ACC112 (cell line): ENCODE results near the gene STUM.
A peak's percentile ranks its signal among the peaks of the same experiment; 100 is the strongest.

Experiments
- H2AFZ ChIP-seq: fragments of 200-600 bp; sonication (generic); one replicate; pipeline ENCODE4 v1.6.0; 2017; ENCODE audit warnings: antibody characterized with exemption, low read length; ENCODE audit not compliant: unreplicated experiment
- H3K27ac ChIP-seq: fragments of 200-600 bp; sonication (generic); 2 replicates; pipeline ENCODE4 v1.5.1; 2014; ENCODE audit warnings: low read depth, mild to moderate bottlenecking, antibody characterized with exemption, low read length, moderate library complexity
- H3K27me3 ChIP-seq: fragments of 200-600 bp; sonication (generic); 2 replicates; pipeline ENCODE4 v1.6.1; 2014; ENCODE audit warnings: mild to moderate bottlenecking, antibody characterized with exemption, low read length, moderate library complexity, mixed read lengths; ENCODE audit not compliant: insufficient read depth
- H3K36me3 ChIP-seq: fragments of 200-600 bp; sonication (generic); 2 replicates; pipeline ENCODE4 v1.6.1; 2016; ENCODE audit warnings: mild to moderate bottlenecking, antibody characterized with exemption, low read length, moderate library complexity, mixed read lengths; ENCODE audit not compliant: insufficient read depth
- H3K4me1 ChIP-seq: fragments of 200-600 bp; sonication (generic); one replicate; pipeline ENCODE4 v1.6.1; 2016; ENCODE audit warnings: low read length, mixed read lengths; ENCODE audit not compliant: insufficient read depth, unreplicated experiment, control insufficient read depth
- H3K4me3 ChIP-seq: fragments of 200-600 bp; sonication (generic); 2 replicates; pipeline ENCODE4 v1.5.1; 2014; ENCODE audit warnings: mild to moderate bottlenecking, low read depth, low read length
- H3K79me2 ChIP-seq: fragments of 200-600 bp; sonication (generic); one replicate; pipeline ENCODE4 v1.6.0; 2016; ENCODE audit warnings: low read length; ENCODE audit not compliant: control insufficient read depth, unreplicated experiment, insufficient read depth

The STUM gene

DNA sequence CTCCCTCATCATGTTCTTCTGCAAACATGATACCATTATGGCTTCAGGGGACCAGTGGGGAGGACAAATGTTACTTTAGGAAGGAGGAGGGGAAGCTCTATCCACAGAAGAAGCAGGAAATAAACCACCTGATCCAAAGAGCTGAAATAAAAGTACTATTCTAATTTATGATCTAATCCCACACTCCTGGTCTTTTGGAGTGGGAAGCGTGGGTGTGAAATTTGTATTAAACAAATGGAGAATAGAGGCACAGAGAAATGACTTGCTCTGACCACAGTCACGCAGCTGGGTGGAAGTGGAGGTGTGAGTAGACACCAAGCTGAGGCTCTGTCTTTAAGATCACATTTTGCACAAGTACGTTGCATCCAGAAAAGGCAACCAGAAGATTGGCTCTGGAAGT lies 14.5 kb upstream of the STUM start:
- peaks cover 79% of the 10 kb centered on the region for H3K27me3 ChIP-seq
- no peak overlapping the region for H3K27ac ChIP-seq
- H3K79me2 ChIP-seq, result no peaks in the 10 kb centered on the region
- no peaks in the 10 kb centered on the region for H3K4me1 ChIP-seq
- H2AFZ ChIP-seq, result no peak overlapping the region
- H3K4me3 ChIP-seq, result no peak overlapping the region
- H3K36me3 ChIP-seq, result no peaks in the 10 kb centered on the region

DNA sequence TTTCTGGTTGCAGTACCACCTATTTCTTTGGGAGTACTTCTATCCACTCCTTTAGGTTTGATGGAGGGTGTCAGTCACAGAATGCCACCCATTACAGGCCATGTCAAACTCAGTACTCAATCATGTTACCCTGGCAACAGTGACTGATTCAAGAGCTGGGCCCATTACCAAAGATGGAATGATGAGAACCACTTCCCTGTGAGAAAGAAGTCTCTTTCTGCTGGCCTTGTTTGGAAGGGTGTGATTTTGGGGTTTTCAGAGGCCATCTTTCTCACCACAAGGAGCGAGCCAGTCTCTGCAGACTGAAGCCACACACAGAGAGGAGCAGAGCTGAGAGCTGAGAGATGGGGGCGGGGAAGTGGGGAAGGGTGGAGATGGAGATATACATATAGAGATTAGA lies 13.9 kb upstream of the STUM start:
- no peaks in the 10 kb centered on the region for H3K4me1 ChIP-seq

GRCh38 chr1:226535666-226536065 lies 12.9 kb upstream of the STUM start:
- Histone ChIP-seq H3K79me2 (no peaks in the 10 kb centered on the region), H3K27me3 (peaks cover 73% of the 10 kb centered on the region), H3K4me3 (no peak overlapping the region), H3K4me1 (no peaks in the 10 kb centered on the region), H3K27ac (no peak overlapping the region), H2AFZ (no peak overlapping the region), H3K36me3 (no peaks in the 10 kb centered on the region)

More for the DNA sequence above, 13.9 kb upstream of the STUM start:
- Histone ChIP-seq H3K27ac (no peak overlapping the region), H3K36me3 (no peaks in the 10 kb centered on the region), H3K4me3 (no peak overlapping the region), H2AFZ (no peak overlapping the region), H3K27me3 (peaks cover 79% of the 10 kb centered on the region), H3K79me2 (no peaks in the 10 kb centered on the region)

- Histone ChIP-seq H3K4me1 (no peaks in the 10 kb centered on the region), H3K4me3 (no peak overlapping the region), H3K79me2 (no peaks in the 10 kb centered on the region), H3K36me3 (no peaks in the 10 kb centered on the region), H3K27me3 (peaks cover 56% of the 10 kb centered on the region), H3K27ac (no peak overlapping the region), H2AFZ (no peak overlapping the region)
These were observed 7.3 kb upstream of the STUM start for GRCh38 chr1:226541231-226541630.

- Histone ChIP-seq H3K27me3 (peaks cover 62% of the 10 kb centered on the region), H3K27ac (no peak overlapping the region)
These were observed 6.6 kb upstream of the STUM start for GRCh38 chr1:226541631-226542622.

GRCh38 chr1:226542623-226543103 lies 5.9 kb upstream of the STUM start:
- Histone ChIP-seq H3K4me3 (no peak overlapping the region), H3K4me1 (no peaks in the 10 kb centered on the region), H3K27me3 (peaks cover 58% of the 10 kb centered on the region), H3K27ac (no peak overlapping the region), H2AFZ (no peak overlapping the region), H3K36me3 (no peaks in the 10 kb centered on the region), H3K79me2 (no peaks in the 10 kb centered on the region)

More at GRCh38 chr1:226541631-226542622, 6.6 kb upstream of the STUM start:
- H2AFZ ChIP-seq, result no peak overlapping the region
- H3K79me2 ChIP-seq, result no peaks in the 10 kb centered on the region
- H3K36me3 ChIP-seq, result no peaks in the 10 kb centered on the region
- H3K4me3 ChIP-seq, result no peak overlapping the region
- H3K4me1 ChIP-seq, result no peaks in the 10 kb centered on the region

DNA sequence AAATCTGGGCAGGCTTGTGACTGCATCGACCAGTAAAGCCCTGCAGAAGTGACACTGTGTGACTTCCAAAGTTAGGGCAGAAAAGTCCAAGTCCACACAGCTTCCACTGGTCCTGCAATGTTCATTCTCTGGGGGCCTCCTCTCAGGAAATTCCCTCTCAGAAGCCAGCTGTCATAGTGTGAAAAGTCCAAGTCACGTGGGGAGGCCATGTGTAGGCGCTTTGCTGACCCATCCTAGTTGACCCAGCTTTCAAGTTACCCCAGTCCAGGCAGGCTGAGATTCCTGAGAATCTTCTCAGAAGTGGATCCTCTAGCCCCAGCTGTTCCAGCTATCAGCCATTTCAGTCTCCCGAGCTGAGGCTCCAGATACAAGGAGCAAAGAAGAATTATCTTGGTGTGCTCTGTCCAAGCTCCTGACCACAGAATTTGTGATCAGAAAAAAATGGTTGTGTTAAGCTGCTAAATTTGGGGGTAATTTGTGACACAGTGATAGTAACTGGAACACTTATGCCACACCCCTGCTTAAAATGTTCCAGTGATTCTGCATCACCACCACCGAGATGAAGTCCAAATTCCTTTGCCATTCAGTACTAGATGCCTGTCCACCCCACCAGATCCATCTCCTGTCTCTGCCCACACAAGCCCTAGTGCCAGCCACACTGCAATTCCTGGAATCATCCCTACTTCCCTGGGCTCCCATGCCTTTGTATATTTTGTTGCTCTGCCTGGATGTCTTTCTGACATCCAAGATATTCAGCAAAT lies 2.5 kb upstream of the STUM start:
- no peaks in the 10 kb centered on the region for H3K36me3 ChIP-seq
- no peak overlapping the region for H3K27ac ChIP-seq
- H2AFZ ChIP-seq, result no peak overlapping the region
- peaks cover 64% of the 10 kb centered on the region for H3K27me3 ChIP-seq
- no peak overlapping the region for H3K4me3 ChIP-seq
- H3K4me1 ChIP-seq, result no peaks in the 10 kb centered on the region
- no peaks in the 10 kb centered on the region for H3K79me2 ChIP-seq

- Histone ChIP-seq H3K79me2 (no peaks in the 10 kb centered on the region), H3K27ac (no peak overlapping the region), H3K27me3 (peaks cover 73% of the 10 kb centered on the region), H3K4me3 (no peak overlapping the region), H3K4me1 (no peaks in the 10 kb centered on the region), H2AFZ (no peak overlapping the region), H3K36me3 (no peaks in the 10 kb centered on the region)
These were observed 1.6 kb upstream of the STUM start for GRCh38 chr1:226546926-226547325.

- Histone ChIP-seq H3K27me3 (peaks cover 81% of the 10 kb centered on the region), H3K79me2 (no peaks in the 10 kb centered on the region), H3K4me3 (no peak overlapping the region), H3K4me1 (no peaks in the 10 kb centered on the region), H3K36me3 (no peaks in the 10 kb centered on the region), H2AFZ (no peak overlapping the region), H3K27ac (no peak overlapping the region)
These were observed 791 bp upstream of the STUM start for GRCh38 chr1:226547754-226548191.

DNA sequence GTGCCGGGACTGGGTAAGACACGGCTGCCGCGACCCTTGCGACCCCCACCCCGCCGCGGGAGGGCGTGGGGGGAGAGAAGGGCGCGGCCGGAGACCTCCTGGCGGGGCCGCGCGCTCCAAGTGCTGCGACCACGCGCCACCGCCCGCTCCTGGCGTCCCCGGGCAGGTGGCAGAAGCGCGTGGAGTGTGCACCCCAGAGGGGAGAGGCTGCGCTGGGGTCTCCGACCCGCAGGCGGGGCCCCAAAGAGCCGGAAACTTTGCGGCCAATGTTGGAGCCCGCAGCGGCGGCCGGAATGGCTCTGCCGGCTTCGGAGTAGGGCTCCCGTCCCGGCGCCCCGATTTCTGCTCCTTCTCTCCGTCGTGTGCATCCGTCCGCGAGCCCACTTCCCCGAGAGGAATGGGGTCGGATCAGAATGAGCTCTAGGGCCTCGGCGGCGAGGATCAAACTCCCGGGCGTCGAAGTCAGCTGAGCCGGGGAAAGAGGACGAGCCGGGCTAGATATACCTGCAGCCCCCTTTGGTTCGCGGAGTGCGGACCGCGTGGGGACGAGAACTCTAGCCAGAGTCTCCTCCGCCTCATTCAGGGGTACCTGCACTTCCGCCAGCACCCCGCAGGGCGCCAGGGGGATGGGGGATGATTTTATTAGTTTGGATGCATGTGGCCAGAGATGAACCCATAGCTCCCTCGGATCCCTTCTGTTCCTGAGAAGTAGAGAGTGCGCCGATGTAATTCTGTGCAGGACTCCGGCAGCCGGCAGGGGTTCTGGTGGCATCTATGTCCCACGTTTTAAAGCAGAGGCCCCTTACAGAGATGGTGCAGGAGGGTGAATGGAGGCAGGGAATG lies 751 bp downstream of the STUM start:
- Histone ChIP-seq H3K4me1 (no peaks in the 10 kb centered on the region), H2AFZ (no peak overlapping the region), H3K36me3 (no peaks in the 10 kb centered on the region), H3K79me2 (no peaks in the 10 kb centered on the region), H3K27ac (no peak overlapping the region), H3K27me3 (peaks cover 89% of the 10 kb centered on the region), H3K4me3 (peak overlapping the region; percentile 58)
